Fibroblast of skin of back (primary cell): Measurements from ENCODE around the gene PTPRH.
"Not testable (repeated sequence)": the region's sequence is repeated elsewhere in the genome, so short reads cannot be mapped to it uniquely, and the experiment has no call there.

ENCODE experiments used
- DNase-seq: peaks from one replicate; pipeline ENCODE4 v3.0.0-alpha.2; 2013

The PTPRH gene

DNA sequence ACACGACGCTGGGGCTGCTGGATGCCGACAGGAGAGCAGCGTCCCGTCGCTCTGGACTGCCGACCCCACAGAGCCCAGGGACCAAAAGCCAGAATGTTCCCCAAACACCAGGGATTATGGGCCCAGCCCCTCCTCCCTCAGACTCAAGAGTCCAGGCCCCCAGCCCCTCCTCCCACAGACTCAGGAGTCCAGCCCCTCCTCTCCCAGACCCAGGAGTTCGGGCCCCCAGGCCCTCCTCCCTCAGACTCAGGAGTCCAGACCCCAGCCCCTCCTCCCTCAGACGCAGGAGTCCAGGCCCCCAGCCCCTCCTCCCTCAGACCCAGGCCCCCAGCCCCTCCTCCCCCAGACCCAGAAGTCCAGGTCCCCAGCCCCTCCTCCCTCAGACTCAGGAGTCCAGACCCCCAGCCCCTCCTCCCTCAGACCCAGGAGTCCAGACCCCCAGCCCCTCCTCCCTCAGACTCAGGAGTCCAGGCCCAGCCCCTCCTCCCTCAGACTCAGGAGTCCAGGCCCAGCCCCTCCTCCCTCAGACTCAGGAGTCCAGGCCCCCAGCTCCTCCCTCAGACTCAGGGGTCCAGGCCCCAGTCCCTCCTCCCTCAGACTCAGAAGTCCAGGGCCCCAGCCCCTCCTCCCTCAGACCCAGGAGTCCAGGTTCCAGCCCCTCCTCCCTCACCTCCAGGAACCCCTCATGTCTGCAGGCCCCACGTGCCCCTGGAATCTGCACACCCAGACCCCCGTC is 15.5 kb upstream of the PTPRH start:
- not testable (repeated sequence) for DNase-seq

DNA sequence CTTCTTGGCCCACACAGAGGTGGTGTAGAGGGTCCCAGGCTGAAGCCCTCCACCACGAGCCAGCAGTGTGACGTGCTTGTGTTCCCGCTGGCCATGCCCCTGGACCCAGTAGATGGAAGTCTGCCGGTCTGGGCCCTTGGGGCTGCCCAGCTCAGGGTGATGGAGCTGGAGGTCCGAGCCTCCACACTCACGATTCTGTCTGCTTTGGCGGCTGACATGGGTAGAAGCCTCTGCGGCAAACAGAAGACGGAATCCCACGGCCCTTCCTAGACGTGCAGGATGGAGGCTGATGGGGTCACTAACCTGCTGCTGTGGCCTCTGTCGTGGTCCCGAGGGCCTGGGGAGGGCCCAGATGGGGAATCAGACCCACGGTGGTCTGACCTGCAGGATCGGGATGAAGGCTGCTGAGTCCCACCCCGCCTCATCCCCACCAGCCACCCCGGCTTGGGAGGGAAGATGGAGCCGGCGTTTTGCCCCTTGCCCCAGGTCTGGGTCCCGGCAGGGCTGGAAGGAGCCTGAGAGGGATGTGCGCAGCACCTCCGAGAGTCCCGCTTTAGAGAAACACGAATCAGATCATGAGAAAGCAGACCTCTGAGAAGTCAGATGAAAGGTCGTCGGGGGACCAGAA is 14.9 kb upstream of the PTPRH start:
- DNase-seq: no peak

DNA sequence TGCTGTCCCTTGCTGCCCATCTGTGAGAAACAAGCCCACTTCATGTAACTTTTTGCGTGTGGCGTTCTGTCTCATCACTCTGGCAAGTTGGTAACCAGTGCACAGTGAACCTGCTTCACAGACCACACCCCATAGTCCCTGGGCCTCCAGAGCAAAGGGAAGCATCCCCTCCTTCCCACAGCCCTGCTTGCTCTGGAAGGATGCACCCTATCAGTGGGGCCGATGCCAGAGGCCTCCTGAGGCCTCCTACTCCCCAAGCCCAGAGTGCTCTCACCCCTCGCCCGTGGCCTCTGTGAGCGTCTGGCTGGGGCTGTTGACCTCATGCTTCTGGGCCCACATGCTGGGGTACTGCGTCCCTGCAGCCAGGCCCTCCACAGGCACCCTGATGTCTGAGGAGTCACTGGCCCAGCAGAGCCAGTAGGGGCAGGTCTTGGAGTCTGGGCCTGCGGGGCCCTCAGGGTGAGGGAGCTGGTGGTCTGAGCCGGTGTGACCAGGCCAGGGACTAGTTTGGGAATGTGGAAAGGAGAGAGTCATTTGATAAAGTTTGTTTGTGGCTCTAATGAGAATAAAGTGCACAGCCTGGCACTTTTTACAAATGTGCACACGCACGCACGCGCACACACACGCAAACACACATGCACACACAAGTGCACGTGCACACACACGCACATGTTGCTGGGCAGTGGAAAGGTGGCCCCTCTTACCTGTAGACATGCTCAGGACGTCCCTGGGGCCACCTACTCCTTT is 14.2 kb upstream of the PTPRH start:
- no peak for DNase-seq

DNA sequence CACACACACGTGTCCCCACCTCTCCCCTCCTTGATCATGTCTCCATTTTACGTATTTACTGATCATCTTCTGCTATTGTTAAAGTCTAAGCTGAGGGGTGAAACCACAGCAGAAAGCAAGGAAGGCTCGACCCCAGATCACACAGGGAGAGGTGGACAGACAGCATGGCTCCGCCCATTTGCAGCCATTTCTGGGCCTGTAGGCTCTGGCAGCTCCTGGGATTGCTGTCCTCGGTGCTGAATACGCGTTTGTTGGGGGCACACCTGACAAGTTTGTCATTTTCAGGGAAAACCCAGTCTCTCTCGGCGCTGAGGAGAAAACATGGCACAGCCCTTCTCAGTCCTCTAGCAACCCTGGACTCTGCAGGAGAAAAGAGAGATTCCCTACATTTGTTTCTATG is 11.2 kb upstream of the PTPRH start:
- no peak for DNase-seq

DNA sequence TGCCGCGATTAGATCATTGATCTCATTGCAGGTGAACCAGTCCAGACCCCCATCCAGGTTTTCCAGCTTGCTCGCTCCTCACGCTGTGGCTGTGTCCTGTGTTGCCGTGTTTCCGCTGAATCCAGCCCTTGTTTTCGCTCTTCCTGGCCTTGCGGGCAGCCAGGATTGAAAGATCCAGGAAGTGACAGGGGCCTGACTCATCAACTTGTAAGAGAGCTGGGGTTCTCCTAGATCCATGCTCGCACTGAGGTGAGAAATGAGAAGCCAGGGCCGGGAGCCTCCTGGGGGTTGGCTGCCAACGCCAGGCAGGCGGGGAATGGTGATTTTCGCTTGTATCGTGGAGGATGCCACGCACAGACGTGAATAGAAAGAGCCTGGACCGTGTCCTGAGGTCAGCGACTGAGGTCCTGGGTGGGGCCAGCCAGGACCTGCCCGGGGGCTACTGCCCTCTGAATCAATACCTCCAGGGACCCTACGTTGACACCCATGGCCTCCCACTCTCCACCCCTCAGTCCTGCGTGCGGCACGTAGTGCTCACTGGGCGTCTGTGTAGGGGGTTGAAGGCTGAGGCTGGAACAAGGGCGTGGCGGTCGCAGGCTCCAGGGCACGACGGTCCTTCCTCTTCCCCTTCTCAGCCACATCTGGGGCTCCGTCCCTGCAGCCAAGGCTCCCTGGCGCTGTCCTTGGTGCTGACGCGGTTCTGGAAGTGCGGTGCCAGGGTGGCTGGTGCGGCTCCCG is 7.3 kb upstream of the PTPRH start:
- peak; percentile 100 for DNase-seq

DNA sequence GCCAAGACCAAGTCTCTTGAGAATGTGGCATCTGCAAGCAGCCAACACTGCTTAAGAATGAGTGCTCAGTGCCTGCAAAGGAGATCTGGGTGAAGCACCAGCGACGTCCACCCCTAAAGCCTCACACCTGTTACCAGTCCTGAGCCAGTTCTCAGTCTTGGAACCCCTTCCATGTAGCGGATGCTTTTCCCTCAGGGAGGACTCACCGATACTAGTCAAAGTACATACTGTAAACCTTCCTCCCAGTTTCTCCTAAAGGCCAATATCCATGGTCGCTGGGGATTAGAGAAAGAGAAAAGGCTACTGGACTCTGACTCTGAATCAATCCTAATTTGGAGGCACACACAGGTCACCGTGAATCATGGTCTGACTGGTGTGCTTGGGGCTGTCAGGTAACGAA is 4.2 kb upstream of the PTPRH start:
- no peak for DNase-seq

DNA sequence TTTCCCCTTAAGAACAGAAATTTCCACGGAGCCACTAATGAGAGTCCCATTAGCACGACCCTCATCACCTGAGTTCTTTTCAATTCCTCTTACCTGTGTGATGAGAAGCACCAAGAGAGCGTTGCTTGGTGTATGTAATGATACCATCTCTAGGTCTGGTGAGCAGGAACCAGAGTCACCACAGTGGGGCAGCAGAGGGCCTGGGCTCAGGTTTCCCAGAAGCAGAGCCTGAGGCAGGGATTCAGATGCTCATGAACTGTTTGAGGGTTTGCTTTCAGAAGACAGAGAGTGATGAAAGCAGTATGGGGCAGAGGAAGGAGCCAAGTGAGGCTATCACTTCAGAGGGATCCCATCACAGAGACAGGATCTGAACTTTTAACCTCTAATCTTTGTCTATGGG is 3.1 kb upstream of the PTPRH start:
- no peak for DNase-seq

DNA sequence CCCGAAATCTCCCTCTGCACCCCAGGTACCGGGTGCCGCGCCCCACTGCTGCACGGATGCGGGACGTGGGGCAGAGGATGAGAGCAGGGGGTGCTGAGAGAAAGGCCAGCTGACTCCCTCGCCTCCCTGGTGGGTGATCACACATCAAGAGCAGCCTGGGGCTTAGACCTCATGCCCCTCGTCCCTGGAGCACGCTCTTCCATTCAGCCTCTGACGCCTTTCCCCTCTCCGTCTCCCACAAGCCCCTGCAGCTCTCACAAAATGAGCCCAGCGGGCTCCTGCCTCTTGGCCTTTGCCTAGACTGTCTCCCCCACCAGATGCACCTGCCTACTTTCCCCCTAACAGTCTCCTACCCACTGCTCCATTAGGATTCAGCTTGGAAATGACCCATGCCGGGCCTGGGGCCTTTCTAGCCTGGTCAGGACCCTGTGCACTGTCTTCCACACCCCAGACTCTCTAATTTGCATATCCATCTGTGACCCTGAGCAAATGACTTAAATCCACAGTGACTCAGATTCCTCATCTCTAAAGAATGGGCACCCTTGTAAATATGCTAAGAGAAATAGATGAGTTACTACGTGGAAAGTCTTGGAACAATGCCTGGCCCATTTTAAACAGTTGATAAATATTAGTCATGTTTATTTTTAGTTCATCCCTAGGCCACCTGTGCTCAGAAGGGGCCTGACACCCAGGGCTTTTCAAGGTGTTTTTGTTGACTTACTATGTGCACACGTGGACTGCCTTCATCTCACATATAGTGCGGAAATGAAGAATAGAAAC is 582 bp upstream of the PTPRH start:
- peak; percentile 96 for DNase-seq

DNA sequence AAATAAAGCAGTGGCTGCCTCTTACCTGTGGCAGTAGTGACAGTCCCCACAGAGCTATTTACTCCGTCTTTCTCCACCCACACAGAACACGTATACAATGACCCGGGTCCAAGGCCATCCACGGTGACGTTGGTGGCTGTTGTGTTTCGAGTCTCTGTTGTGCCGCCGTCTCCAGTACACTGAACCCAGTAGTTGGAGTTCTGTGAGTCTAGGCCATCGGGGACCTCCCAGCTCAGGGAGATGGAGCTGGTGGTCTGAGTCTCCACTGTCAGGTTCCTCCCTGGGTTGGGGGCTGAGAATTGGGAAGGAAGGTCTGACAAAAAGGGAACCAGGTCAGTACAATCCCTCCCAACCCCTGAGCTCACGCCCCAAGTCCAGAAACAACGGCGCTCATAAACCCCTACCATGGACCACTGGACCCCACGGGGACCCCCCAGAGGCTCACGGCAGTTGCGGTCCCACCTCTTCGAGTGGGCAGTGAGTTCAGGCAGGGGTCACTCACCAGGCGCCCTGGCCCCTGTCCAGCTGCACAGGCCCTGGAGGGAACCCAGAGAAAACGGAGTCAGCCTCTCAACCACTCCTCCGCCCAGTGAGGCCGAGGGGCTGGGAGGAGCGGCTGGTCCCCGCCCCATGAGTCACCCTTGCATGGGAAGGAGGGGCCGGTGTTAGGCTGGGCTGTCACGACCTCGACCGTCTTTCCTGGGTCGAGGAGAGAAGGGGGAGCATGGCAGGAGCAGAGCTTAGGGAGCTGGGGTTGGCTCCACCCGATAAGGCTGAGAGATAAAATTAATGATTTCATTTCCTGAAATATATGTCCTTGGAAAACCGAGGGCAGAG is 2.4 kb downstream of the PTPRH start:
- DNase-seq: peak; percentile 93

DNA sequence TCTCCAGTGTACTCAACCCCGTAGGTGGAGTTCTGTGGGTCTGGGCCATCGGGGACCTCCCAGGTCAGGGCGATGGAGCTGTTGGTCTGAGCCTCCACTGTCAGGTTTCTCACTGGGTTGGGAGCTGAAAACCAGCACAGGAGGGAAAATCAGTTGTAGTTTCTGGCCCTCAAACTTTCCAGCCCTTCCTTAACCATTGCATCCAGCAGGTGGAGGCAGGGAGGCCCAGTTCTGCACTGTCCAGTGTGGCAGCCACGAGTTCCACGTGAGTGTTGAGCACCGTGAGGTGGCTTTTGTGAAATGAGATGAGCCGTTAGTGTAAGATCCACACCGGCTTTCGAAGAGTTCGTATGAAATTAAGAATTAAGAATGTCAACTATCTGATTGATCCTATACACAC is 7.1 kb downstream of the PTPRH start:
- not testable (repeated sequence) for DNase-seq

DNA sequence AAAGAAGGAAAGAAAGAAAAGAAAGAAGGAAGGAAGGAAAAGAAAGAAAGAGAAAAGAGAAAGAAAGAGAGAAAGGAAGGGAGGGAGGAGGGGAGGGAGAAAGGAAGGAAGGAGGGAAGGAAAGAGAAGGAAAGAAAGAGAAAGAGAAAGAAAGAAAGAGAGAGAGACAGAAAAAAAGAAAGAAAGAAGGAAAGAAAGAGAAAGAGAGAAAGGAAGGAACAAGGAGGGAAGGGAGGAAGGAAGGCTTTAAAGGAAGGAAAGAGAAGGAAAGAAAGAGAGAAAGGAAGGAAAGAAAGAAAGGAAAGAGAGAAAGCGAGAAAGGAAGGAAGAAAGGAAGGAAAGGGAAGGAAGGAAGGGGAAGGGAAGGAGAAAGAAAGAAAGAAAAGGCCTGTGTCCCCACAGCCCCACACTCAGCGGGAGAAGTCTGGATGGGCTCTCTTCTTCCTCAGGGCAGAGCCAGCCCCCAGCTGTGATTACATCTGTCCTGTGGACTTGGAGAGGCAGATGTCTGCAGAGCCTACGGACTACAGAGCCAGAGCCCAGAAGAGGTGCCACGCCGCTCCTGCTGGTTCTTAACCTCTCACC is 9.6 kb downstream of the PTPRH start:
- no peak for DNase-seq

DNA sequence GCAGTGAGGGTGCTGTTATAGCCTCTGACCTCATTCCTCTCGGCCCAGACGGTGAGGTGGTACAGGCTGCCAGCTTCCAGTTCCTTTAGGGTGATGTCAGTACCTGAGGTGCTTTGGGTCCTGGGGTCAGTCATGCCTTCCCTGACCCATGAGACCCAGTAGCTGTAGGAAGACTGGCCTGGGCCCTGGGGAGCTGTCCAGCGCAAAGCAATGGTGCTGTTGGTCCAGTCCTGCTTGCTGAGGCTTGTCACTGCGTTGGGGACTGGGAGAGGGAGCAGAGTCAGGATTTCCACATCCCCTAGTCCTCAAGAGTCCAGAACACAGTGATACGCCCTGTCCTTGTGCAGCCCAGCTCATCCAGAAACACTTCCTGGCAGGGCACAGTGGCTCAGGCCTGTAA is 10.7 kb downstream of the PTPRH start:
- DNase-seq: no peak

DNA sequence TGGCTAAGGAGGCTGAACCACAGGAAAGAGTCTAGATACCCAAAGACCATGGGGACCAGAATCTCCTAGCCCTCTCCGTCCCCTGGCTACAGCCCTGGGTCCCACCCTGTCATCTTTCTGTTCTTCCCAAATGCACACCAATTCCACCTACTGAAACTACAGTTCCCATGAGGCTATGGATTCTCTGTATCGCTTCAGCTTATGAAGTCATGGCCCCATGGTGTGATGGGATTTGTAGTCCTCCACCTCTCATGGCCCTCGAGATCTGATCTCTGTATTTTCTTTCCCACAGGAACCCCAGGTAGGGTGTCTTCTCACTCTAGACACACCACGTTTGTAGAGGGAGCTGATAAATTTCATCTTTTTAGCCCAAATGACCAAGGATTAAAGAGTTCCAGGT is 11.8 kb downstream of the PTPRH start:
- DNase-seq: no peak

DNA sequence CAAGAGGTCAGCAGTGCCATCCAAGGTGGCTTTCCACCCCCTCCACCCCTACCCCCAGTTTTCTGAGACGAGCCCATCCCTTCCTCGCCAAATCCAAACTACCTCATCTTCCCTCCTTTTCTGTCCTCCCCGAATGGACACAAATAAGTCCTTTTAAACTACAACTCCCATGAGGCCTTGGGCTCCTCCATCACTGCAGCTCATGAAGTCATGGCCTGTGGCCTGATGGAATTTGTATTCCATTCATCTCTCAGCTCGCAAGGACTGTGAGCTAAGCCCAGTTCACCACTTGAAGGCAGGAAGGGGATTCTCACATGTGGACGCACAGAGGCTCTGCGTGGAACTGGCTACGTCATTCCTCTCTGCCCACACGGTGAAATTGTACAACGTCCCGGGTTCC is 12.5 kb downstream of the PTPRH start:
- no peak for DNase-seq

DNA sequence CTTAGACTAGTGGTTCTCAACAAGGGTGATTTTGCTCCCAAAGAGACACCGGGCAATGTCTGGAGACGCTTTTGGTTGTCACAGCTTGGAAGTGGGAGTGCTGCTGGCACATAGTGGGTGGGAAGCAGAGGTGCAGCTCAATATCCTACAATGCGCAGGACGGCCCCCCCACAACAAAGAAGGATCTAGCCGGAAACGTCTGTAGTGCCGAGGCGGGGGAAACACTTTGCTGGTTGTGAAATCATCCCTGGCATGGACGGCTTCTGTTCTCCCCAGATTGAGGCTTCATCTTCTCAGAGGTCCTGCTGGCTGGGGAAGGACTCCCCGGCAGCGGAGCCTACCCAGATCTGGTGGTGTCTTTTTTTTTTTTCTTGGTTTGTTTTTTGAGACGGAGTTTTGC is 15.8 kb downstream of the PTPRH start:
- no peak for DNase-seq

DNA sequence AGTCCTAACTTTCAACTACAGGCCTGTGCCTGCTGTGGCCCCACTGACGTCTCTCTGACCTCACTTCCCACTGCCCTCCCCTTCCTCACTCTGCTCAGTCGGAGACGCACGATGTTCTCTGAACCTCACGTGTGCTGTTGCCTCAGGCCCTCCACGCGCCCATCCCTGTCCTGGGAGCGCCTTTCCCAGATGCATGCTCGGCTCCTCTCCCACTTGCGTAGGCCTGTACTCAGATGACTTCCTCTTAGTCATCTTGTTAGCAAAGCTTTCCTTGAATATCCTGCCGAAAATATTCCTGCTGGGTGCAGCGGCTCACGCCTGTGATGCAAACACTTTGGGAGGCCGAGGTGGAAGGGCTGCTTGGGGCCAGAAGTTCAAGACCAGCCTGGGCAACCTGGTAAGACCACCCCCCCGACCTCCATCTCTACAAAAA is 19.9 kb downstream of the PTPRH start:
- DNase-seq: peak; percentile 75

DNA sequence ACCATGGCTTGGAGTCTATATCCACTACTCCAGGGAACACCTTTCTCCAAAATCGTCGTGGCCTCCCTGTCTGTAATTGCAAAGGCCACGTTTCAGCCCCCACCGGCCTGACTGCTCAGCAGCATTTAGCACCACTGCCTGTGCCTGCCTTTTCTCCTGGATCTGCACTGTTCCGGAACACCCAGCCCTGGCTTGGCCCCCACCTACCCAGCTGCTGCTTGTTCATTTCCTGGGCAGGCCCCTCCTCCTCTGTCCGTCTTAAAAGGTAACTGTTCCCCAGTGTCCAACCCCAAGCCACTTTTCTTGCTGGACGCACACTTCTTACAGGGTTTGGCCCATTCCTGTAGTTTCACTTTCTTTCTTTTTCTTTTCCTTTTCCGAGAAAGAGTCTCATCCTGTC is 20.7 kb downstream of the PTPRH start:
- DNase-seq: no peak

DNA sequence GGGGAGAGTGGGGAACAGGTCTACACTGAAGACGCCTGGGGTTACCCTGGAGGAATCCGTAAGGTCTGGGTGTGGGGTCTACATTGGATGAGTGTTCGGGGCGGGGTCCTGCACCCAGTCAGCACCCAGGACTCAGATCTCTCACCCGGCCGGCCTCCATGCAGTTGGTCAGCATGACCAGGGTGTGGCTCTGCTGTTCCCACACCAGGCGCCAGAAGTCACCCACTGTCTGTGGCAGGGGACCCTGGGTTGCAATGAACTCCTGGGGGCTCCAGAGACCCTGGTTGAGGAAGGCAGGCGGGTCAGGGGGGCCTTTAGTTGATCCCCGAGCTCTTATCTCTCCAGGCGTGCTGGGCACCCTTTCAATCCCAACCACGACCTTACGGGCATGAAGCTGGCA is 23.2 kb downstream of the PTPRH start:
- DNase-seq: no peak

DNA sequence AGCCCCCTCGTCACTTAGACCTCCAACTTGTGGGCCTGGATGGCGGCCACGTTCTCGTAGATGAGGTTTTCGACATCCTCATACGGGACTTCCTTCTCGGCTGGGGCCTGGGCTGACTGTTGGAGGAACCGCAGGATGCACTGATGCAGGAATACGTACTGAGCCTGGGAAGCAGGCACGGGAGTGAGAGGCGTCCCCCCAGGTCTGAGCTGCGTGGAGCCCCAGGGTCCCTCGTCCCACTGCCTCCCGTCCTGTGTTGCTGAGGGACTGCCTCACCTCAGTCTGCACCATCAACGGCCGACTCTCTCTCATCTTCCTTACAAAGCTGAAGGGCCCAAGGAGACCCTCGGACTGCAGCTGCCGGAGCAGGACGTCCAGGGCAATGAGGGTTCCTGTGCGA is 27.6 kb downstream of the PTPRH start:
- no peak for DNase-seq

DNA sequence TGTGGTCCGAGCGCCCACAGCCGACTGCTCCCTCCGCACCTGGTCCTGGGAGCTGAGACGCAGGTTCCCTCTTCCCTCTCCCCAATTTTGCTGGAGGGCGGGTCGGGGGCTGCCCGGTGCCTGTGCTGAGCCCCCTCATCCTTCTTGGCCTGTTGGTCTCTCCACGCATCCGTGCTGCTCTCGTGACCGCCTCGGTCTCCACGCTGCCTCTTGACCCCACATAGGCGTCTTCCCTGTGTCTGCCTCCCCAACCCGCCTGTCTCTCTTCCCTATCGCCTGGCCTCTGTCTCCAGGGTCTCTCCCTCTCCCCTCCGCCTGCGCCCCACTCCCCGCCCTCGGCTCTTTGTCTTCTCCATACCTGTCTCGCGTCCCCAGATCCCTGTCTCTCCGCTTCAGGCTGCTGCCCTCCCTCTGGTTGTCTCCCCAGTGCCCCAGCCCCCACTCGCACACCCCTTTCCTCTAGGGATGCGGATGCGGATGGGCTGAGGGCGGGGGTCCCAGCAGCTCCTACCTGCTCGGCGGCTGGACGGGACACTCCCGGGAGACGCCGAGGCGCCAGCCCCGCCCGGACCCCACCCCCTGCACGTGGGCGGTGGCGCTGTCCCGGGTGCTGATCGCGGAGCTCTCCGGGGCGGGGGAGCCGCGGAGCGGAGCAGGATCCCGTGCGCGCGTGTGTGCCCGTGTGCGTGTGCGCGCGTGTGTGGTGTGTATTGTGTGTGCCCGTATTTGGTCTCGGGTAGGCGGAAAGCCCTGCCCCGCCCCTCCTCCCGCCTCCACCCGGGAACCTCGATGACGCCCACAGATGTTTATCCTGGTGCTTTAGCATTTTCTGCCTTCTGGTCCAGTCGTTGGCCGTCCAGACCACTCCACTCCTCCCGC is 29.5 kb downstream of the PTPRH start, which contains the start of gene SYT5:
Gene SYT5, minus strand, starts transcription at position 684 of the 879 bp plus-strand sequence. CDS start 1,248 bp downstream, outside the sequence.
- DNase-seq: peak; percentile 32
